Right atrium auricular region (tissue), 2 donors: ENCODE measurements around the gene HMGN3. TPM values are rescaled to one million over a fixed set of nuclear protein-coding genes. Genes with fewer than 3 reads are reported as not detected.

Experiments used
- DNase-seq: peaks from one replicate; pipeline ENCODE4 v3.0.0-alpha.2; 2019; ENCODE audit warnings: low spot score
- H3K27ac ChIP-seq, 2 donors: fragments of 200-600 bp; sonication (generic); 1 replicate in 1 of 2; 2 replicates in 1 of 2; pipeline ENCODE4 v1.5.1; 2016 to 2019
- H3K27me3 ChIP-seq, 2 donors: fragments of 200-600 bp; sonication (generic); one replicate each; pipeline versions ENCODE4 v1.5.1 to v1.6.0; 2017 to 2019
- H3K36me3 ChIP-seq: fragments of 200-600 bp; sonication (generic); one replicate; pipeline ENCODE4 v1.5.1; 2016
- H3K4me1 ChIP-seq, 2 donors: fragments of 200-600 bp; sonication (generic); one replicate each; pipeline versions ENCODE4 v1.5.1 to v1.6.0; 2017 to 2019
- H3K4me3 ChIP-seq, 2 donors: fragments of 200-600 bp; sonication (generic); 1 replicate in 1 of 2; 2 replicates in 1 of 2; pipeline ENCODE4 v1.5.1; 2017 to 2019; ENCODE audit warnings: mild to moderate bottlenecking in 1 of 2, moderate library complexity in 1 of 2
- H3K9me3 ChIP-seq, 2 donors: fragments of 200-600 bp; sonication (generic); one replicate each; pipeline ENCODE4 v1.5.1; 2019
- CTCF ChIP-seq, 2 donors: fragments of 200-600 bp; sonication (generic); IDR thresholded peaks; one replicate each; pipeline ENCODE4 v1.5.1; 2019; ENCODE audit warnings: antibody characterized with exemption in 2 of 2
- total RNA-seq, 2 donors: library from RNA; depleted of rRNA; stranded (reverse); fragments of >200 nt; gene quantifications; one replicate each; pipeline ENCODE4 v1.1.0, GENCODE V29; 2016

HMGN3 gene
- total RNA-seq, 2 donors from 2014 or later, result 77.0 to 152 TPM

DNA sequence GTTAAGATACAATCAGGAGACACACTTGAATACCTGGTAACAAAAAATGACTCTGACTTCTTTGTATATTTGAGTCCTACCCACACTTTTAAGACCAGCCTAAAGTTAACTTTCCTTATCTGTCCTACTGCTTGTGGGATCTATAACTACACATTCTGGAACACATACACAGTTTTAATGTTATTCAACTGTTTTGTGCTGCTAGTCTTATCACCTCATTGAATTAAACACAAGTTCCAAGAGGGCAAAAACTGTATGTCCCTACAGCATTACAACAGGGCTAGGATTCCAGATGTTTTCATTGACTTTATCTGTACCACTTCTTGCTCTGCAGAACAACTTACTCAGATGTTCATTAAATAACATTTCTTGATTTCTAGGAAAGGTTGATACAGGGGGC lies 2.8 kb downstream of the HMGN3 start:
- Histone ChIP-seq H3K4me1 (peaks cover 0 to 27% of the 10 kb centered on the region in 2 donors), H3K27me3 (no peaks in the 10 kb centered on the region), H3K4me3 (no peak overlapping the region), H3K36me3 (no peaks in the 10 kb centered on the region), H3K9me3 (no peaks in the 10 kb centered on the region), H3K27ac (no peak overlapping the region)
- no peak for DNase-seq
- TF ChIP-seq CTCF (IDR thresholded peaks at IDR 0.05), result no peak

DNA sequence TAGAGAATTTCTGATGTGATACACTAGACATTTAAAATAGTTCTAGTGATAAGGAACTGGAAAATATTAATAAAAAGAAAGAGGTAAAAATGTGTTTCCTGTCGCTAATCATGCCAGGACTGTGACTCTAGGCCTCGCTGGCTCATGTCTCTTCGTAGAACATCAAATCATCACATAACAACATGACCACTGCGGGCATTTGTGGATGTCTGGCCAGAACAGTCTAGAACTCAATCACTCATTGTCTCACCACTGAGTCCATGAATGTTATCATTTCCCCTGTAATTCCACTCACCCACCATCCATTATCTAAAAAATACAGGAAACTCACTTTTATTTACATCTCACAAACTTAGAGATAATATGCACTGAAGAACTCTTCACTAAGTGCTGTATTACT lies 3.4 kb downstream of the HMGN3 start:
- Histone ChIP-seq H3K27me3 (no peaks in the 10 kb centered on the region), H3K36me3 (no peaks in the 10 kb centered on the region), H3K4me1 (peaks cover 0 to 30% of the 10 kb centered on the region in 2 donors), H3K4me3 (no peak overlapping the region), H3K27ac (peak overlapping the region; percentile 10 to 20), H3K9me3 (no peaks in the 10 kb centered on the region)
- DNase-seq, result no peak
- TF ChIP-seq CTCF (IDR thresholded peaks at IDR 0.05), result no peak

GRCh38 chr6:79230149-79230548 lies 4.3 kb downstream of the HMGN3 start:
- Histone ChIP-seq H3K4me3 (no peak overlapping the region), H3K9me3 (no peaks in the 10 kb centered on the region), H3K27me3 (no peaks in the 10 kb centered on the region), H3K36me3 (no peaks in the 10 kb centered on the region), H3K27ac (no peak overlapping the region), H3K4me1 (peaks cover 0 to 30% of the 10 kb centered on the region in 2 donors)
- no peak for DNase-seq
- no peak for TF ChIP-seq CTCF (IDR thresholded peaks at IDR 0.05)

- no peak for TF ChIP-seq CTCF (IDR thresholded peaks at IDR 0.05)
- Histone ChIP-seq H3K36me3 (no peaks in the 10 kb centered on the region), H3K27me3 (no peaks in the 10 kb centered on the region), H3K9me3 (no peaks in the 10 kb centered on the region), H3K4me1 (peaks cover 0 to 22% of the 10 kb centered on the region in 2 donors), H3K4me3 (no peak overlapping the region), H3K27ac (no peak overlapping the region)
- DNase-seq, result no peak
Observed at GRCh38 chr6:79227445-79227844, 7.0 kb downstream of the HMGN3 start.

DNA sequence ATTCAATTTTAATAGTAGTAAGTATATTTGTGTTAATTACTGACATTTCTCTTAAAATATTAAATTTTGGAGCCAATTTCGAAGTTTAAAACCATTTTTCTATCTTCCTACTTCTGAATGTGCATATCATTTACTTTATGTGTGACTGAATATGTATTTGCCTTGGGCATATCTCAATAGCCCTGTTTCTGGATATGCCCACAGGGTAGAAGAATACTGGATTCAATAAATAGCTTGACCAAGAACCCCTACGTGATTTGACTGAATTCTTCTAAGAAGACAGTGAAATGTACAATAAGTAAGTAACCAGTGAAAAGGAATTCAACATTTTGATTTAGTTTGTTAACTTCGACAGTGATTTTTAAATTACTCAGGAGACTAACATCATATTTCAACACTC lies 7.8 kb downstream of the HMGN3 start:
- Histone ChIP-seq H3K27ac (no peak overlapping the region), H3K27me3 (no peaks in the 10 kb centered on the region), H3K36me3 (no peaks in the 10 kb centered on the region), H3K4me3 (no peak overlapping the region), H3K9me3 (no peaks in the 10 kb centered on the region), H3K4me1 (peaks cover 0 to 16% of the 10 kb centered on the region in 2 donors)
- no peak for TF ChIP-seq CTCF (IDR thresholded peaks at IDR 0.05)
- DNase-seq, result no peak
